ENCODE measurements around the gene TRIM28.
"Not testable (repeated sequence)": the region's sequence is repeated elsewhere in the genome, so short reads cannot be mapped to it uniquely, and the experiment has no call there.

The TRIM28 gene

DNA sequence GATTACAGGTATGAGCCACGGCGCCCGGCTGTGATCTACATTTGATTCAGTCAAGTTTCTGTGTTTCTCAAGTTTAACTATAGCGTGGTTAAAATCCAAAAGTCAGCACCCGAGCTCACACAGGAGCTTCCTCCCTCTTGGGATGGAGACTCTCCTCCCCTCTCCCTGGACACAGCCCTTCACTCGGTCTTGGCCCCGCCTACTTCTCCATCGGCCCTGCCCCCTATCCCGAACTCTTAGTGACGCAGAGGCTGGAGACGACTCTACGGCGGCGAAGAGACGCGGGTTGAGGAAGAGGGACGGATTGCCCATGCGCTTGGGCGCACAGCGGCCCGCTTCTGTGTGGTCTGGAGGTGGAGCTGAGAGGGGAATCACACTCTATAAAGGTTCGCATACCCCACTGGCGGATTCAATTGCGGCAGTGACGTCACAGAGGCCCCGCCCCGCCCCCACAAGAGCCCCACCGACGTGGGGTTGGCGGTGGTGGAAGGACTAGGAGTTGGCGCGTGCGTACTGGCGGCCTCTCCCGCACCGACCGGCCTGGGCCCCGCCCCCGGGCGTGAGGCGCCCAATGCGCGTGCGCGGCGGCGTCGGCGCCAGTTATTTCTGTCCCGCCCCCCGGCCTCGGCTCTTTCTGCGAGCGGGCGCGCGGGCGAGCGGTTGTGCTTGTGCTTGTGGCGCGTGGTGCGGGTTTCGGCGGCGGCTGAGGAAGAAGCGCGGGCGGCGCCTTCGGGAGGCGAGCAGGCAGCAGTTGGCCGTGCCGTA is at the start of gene TRIM28:
TRIM28 (plus strand) TSS at position 239 of the 765 bp plus-strand sequence. CDS start 694 bp downstream, outside the sequence.
- DNase-seq (ENCODE audit: low read depth): peak; percentile 94

DNA sequence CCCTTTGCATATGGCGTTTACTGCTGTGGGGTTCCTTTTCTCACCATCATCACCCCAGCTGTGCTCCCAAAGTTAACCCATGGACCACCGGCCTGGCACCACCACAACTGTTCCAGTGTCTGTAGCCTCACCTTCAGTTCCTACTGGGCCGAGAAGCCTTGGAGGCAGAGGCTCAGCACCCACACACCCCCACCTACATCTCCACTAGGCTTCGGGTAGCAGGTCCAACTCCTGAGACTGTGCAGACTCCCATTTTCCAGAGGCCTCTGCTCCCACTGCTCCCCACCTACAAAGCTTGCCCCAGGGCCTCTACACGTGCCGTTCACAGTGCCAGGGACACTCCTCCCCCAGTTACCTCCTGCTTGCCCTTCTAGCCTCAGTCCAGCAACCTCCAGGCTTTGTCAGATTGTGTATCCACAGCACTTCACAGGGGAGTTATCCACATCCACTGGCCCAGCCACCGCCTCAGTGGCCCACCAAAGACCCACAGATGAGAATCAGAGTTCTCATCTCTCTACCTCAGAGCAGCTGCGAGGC is 46.2 kb upstream of the TRIM28 start:
- no peak for DNase-seq (ENCODE audit: low read depth)

DNA sequence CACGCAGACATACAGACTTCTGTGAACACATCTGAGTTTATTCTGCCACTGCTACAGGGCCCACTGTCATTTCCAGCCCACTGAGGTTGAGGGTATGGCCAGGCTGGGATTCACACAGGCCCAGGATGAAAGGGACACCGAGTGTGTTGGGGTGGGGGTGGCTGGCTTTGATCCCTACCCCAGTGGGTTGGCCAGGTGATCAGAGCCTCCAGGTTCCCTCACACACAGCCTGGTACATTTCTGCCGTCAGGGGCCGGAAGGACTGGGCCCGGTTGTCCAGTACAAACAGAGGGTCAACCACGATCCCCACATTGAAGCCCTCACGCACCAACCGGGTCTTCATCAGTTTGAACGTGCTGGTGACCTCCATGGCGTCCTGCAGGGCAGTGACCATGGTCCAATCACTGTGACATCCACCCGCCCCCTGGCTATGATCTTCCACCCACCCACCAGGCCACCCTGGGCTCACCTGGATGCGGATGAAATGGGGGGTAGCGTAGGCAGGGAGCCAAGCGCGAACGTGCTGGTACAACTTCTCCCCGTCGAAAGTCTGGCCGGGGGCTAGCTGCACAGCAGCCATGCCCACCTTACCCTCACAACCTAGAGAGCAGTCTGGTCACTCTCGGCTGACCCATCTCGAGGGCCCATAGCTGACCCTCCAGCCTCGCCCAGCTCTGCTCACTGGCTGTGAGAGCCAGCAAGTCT is 45.4 kb upstream of the TRIM28 start:
- DNase-seq (ENCODE audit: low read depth): no peak

DNA sequence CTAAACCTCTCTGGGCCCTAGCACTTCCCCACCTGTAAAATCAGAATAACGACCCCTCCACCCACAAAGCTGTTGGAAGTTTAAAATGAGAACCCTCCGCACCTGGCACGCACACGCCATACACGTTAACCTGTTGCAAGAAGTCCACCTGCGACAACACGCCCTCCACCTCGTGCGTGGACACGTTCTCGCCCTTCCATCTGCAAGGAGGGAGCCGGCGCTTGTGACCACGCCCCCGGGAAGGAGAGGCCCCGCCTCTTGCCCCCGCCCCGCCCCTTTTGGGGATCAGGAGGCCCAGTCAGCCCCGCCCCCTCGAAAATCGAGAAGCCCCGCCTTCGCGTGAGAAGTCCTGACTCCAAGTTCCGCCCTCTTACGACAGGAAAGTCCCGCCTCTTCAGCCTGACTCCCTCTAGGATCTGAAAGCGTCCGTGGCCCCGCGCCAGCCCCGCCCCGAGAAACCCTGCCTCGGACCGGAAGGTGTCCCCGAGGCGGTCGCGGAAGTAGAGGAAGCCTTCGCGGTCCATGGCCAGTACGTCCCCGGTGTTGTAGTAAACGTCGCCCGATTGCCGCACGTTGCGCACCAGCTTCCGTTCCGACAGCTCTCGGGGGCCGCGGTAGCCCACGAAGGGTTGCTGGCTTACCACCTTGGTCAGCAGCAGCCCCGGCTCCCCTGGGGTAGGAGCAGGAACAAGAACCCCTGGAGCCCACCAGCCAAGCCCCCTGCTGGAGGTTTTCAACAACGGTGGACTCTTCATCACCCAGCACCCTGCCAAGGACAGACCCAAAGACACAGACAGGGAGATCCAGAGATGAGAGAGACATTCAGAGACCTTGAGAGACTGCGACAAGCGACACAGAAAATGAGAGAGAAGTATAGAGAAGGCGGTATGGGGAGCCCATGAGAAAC is 44.6 kb upstream of the TRIM28 start:
- peak; percentile 92 for DNase-seq (ENCODE audit: low read depth)

DNA sequence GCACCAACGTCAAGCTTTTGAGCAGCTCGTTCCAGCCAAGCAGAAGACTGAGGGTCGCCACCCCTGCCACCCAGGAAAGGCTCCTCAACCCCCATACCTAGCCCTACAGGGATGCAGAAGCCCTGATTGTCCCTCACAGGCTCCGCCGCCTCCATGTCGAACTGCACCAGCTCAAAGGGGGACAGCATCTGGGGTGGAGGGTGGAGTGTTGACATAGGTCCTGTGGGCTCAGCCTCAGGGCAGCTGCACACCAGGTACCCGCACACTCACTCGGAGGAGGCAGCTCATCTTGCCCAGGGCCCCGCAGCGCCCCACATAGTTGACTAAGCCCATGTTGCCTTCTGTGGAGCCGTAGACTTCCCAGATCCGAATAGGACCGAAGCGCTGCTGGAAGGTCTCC is 43.6 kb upstream of the TRIM28 start:
- no peak for DNase-seq (ENCODE audit: low read depth)

DNA sequence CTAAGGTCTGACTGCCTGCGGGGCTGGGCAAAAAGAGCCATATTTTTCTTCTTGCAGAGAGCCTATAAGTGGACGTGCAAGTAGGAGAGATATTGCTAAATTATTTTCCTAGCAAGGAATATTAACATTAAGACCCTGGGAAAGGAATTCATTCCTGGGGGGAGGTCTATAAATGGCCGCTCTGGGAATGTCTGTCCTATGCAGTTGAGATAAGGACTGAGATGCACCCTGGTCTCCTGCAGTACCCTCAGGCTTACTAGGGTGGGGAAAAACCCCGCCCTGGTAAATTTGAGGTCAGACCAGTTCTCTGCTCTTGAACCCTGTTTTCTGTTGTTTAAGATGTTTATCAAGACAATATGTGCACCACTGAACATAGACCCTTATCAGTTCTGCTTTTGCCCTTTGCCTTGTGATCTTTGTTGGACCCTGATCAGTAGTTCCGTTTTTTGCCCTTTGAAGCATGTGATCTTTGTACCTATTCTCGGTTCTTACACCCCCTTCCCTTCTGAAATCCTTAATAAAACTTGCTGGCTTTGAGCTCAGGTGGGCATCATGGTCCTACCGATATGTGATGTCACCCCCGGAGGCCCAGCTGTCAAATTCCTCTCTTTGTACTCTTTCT is 36.2 kb upstream of the TRIM28 start:
- DNase-seq (ENCODE audit: low read depth): not testable (repeated sequence)

DNA sequence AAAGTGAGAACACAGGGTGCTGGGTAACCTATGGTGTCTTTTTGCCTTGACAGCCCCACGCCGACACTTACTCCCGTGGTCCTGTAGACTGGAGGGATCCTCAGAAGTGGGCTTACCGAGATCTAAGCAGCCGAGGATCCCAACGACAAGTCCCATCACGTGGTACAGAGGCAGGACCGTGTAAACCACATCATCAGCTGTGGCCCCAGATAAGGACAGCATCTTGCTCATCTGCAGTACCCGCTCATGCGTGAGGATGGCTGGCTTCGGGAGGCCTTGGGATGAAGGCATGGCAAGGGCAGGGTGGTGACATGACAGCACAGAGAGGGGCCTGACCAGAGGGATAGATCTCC is 34.2 kb upstream of the TRIM28 start:
- DNase-seq (ENCODE audit: low read depth): no peak

DNA sequence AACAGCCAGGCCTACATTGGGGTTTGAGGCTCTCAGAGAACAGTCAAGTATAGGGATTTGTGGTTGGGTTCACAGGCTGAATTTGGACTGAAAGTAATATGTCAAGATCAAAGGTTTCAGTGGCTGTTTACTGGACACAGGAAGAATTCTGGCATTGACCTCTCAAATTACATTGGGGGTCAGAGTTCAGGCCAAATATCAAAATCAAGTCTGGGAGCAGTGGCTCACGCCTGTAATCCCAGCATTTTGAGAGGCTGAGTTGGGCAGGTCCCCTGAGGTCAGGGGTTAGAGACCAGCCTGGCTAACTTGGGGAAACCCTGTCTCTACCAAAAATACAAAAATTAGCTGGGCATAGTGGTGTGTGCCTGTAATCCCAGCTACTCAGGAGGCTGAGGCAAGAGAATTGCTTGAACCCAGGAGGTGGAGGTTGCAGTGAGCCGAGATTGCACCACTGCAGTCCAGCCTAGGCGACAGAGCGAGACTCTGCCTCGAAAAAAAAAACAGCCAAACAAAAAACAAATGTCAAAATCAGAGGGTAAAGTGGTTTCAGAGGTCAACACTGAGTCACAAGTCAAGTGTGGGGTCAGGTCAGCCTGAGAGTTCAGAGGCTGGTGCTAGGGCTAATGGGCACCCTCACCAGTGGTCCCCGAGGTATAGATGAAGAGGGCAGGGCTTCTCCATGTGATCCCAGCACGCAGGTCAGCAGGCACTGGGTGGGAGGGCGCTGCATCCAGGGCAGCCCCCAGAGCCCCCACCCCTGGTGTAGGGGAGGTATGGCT is 33.6 kb upstream of the TRIM28 start:
- DNase-seq (ENCODE audit: low read depth): no peak

DNA sequence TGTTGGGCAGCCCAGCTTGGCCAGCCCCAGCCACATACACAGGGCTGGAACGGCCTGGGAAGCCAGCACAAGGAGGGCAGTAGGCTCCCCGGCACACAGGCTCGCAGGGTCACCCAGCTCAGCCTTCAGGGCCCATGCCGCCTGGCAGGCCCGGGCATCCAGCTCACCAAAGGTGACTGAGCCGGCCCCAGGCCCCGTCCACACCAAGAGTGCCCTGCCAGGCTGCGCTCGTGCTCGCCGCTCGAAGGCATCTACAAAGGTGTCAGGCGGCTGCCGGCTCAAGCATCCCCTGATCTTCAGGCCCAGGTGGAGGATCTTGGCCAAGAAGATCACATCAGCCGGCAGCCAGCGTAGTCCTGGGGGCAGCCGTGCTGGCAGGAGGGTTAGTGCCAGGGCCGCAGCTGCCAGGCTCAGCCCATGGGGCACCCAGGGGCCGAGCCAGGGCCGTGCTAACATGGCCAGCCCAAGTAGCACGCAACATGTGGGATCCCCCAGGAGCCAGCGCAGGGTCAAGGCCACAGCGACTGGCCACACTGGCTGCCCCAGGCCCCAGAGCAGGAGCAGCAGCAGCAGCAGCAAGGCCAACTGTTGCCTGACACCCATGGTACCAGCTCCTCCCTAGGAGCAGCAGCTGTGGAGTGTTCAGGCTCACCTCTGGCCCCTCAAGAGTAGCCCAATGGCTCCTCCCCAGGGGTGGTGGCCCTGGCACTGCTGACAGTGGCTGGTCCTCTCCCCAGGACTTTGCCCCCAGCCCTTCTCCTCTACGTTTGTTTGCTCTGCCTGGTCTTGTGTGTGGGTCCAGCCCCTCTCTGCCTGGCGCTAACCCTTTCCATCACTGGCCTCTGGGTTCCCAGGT is 32.3 kb upstream of the TRIM28 start, which contains the start of gene SLC27A5:
SLC27A5 (minus strand) TSS at position 640 of the 856 bp plus-strand sequence; CDS start at position 603, 37 bp downstream.
- DNase-seq (ENCODE audit: low read depth): no peak

DNA sequence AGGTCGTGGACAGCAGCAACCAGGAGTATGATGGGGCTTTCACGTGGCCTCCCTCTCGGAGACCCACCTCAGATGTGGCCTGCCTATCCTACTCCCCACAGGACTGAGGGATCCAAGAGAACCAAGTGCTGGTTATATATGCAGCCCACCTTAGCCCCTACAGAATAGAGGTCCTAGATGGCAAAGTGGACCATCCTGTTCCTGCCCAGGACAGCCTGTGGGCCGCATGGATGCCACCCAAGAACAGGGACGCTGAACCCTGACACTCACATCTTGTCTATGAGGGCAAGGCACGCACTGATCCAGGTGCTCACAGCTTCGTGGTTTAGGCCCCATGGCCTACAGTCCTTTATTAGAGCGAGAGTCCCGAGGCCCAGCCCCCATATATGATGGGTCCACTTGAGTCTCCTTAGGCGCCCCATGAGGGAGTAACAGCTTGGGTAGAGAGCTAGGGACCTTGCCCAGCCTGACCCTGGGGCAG is 30.6 kb upstream of the TRIM28 start:
- no peak for DNase-seq (ENCODE audit: low read depth)

DNA sequence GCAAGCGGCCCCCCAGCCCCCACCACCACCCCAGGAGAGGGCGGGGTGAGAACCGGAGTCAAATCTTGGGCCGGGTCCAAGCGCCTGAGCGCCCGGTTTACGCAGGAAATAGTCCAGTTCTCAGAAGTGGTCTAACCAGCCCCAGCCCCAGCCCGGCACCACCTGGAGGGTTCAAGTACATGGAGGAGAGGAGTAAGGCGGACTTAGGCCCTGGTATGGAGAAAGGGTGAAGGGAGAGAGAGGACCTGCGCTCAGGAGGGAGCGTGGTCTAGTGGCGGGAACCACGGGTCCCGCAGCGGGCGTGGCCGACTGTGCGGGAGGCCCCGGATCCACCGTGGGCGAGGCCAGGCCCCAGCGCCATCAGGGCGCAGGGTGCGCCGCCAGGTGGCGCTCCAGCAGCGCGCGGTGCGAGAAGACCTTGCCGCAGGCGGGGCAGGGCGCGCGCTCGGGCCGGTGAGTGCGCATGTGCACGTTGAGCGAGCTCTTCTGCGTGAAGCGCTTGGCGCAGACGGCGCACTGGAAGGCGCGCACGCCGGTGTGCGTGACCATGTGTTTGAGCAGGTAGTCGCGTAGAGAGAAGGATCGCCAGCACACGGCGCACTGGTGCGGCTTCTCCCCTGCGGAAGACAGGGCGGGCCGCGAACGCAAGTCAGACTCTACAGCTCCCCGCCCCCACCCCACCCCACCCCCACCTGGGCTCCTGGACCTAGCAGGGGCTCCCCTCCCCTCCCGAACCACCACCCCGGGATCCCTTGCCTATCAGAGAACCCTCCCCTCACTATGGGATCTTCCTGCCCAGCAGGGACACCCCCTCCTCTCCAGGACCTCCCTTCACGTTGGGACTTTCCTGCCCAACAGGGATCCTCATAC is 29.9 kb upstream of the TRIM28 start:
- DNase-seq (ENCODE audit: low read depth): peak; percentile 42

DNA sequence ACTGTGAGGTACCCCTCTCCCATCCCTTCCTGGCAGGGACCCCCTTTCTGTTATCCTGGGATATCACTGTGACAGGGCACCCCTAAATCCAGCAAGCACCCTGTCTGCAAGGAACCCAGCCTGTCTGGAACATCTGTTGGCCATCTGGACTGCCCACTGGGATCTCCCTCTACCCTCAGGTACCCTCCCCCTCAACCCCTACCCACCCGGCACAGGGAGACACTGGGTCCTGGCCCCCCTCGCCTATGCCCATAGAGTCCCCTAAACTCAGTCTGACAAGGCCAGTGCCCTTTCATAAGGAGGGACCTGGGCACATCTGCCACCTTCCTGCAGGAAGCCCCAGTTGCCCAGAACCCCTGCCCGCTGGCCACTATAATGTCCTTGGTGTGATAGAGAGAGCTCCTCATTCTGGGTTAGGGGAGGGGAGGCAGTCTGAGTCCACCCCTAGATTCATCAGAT is 29.3 kb upstream of the TRIM28 start:
- DNase-seq (ENCODE audit: low read depth): no peak

DNA sequence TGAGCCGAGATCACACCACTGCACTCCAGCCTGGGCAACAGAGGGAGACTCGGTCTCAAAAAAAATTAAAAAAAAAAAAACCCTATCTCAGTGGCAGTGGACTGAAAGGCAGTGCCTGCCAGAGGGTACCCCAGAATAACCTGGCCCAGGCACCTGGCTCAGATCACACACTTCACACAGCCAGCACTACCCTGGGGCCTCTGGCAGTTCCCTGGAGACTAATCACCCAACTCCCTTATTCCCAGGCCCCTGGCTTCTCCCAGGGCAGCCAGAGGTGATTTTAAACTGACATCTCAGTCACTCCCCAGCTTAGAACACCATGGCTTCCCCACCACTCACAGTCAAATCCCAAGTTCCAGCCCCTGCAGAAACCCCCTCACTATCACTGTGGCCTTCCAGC is 28.6 kb upstream of the TRIM28 start:
- no peak for DNase-seq (ENCODE audit: low read depth)

DNA sequence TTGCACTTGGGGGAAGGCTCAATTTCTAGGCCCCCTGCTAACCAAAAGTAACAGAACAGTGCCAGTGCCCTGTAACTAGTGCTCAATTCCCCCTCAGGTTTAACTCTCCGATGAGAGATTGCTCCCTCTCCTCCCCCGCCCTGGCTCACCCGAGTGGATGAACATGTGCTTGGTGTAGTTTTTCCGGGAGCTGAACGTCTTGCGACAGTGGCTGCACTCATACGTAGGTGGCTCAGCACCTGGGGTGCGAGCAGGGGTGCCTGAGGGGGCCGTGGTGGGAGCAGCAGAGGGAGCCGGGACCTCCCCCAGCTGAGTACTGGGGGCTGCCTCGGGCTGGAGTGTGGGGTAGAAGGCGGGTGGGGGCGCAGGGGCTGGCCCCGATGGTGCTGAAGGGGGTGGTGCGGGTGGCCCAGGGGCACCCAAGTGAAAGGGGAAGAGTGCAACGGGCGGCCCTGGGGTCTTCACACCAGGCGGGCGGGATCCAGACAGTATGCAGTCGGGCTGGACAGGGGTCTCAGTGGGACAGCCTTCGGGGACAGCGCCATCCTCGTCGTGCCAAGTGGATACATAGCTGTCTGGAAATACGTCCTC is 27.5 kb upstream of the TRIM28 start:
- DNase-seq (ENCODE audit: low read depth): no peak

DNA sequence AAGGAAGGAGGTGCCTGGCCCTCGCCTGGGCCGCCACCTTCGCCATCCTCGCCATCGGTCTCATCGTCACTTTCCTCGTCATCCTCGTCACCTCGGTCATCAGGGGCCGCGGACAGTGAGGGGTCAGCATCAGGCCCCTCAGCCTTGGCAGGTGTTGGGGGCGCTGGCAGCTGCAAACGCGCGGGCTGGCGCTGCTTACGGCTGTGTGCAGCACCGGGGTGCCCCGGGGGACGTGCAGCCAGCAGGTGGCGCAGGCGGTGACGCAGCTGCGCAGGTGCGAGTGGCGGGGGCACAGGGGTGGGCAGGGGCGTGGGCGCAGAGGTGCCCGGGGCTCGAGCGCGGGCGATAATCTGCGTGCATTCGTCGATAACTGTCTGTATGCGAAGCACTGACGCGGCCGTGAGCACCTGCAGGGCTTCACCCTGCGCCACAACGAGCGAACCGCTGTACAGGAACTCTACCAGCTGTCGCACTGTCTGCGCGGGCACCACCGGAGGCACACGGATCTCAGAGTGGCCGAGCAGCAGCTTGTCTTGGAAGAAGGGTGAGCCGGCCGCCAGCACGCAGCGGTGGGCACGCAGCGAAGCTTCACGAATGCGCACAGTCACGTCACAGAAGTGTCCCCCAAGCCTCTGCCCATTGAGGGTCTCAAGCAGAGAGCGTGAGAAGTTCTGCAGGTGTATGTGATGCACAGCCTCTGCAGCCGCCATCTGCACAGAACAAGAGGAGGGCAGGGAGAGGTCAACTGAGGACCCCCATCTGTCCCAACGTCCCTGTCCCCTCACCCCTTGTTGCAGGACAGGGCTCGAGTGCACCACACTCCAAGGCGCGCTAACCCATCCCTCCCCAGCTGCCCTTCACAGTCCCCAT is 26.7 kb upstream of the TRIM28 start:
- DNase-seq (ENCODE audit: low read depth): no peak

DNA sequence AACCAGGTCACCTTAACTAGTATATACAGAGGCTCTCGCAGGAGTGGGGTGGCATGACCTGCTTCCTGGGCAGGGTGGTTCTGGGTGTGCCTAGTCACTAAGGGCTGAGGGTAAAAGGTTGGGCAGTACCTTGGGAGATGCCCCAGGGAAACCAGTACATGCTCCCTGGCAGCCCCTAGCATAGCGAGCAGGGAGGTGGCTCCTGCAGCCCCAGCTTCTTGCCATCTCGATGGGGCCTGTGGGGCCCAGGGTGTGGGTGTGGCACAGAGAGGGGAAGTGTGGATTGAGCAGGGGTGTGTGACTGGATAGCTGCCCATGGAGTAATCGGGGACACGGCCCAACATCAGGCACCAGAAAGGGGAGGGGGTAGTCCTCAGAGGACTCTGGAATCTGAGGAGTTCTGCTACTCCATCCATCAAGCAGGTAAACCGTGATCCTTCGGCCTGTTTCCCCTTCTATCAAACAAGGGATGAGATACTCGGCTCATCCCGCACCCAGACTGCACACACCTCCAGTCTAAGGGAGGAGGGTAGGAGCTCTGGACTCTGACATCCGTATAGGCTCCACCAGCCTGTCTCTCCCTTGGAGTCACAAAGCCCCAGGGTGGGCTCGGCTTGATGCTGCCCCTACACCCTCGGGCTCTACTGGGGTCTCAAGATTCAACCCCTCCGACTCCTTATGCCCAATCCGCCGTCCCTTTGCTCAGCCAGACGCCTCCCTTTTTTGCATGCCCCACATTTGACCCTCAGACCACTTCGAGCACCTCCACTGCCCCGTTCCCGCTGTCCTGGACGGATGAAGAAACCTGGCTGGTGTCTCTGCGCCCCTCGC is 25.4 kb upstream of the TRIM28 start:
- DNase-seq (ENCODE audit: low read depth): no peak

DNA sequence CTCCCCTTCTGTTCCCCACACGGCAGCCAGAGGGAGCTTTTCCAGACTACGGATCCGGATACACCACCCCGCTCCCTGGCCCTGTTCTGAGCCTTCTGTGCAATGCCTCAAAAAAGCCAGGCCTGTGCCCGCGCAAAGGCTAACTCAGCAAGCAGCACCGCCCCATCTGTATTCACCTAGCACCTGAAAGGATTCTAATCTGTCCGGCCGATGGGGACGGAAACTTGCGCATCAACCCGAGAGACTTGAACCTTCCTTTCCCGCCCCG is 24.8 kb upstream of the TRIM28 start:
- no peak for DNase-seq (ENCODE audit: low read depth)
